AG09309 (cell line): ENCODE measurements around the gene GOLPH3L.

Source experiments
- DNase-seq: peaks from one replicate; pipeline ENCODE4 v3.0.0-alpha.2; 2010; ENCODE audit warnings: low read depth
- H3K4me3 ChIP-seq: 2 replicates; pipeline ENCODE4 v1.5.1; 2011; ENCODE audit warnings: mild to moderate bottlenecking, low read depth, low read length, moderate library complexity; ENCODE audit not compliant: control insufficient read depth
- TF ChIP-seq, protein P1 (sequence below): IDR thresholded peaks from 2 replicates; pipeline ENCODE4 v1.5.1; 2011; ENCODE audit warnings: mild to moderate bottlenecking, low read depth, low read length, inconsistent platforms; ENCODE audit not compliant: insufficient read depth, control insufficient read depth; ENCODE audit errors: missing control alignments

Gene GOLPH3L

DNA sequence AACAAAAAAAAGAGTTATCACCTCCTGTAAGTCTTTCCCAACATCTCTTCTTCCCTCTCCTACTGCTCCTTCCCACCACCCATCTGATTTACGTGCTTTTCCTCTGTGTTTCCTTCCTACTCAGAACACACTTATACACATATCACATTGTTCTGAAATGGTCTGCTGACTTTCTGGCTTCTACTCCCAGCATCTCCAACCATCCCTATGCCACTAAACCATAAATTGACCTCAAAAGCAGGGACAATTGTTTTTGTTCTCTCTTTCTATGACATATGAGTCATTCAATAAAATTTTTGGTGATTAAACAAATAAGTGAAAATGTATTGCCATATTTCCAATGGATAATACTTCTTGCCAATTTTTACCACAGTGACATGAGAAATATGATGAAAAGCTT, 8.2 kb downstream of the GOLPH3L start:
- DNase-seq, result no peak
- TF ChIP-seq, protein P1, sequence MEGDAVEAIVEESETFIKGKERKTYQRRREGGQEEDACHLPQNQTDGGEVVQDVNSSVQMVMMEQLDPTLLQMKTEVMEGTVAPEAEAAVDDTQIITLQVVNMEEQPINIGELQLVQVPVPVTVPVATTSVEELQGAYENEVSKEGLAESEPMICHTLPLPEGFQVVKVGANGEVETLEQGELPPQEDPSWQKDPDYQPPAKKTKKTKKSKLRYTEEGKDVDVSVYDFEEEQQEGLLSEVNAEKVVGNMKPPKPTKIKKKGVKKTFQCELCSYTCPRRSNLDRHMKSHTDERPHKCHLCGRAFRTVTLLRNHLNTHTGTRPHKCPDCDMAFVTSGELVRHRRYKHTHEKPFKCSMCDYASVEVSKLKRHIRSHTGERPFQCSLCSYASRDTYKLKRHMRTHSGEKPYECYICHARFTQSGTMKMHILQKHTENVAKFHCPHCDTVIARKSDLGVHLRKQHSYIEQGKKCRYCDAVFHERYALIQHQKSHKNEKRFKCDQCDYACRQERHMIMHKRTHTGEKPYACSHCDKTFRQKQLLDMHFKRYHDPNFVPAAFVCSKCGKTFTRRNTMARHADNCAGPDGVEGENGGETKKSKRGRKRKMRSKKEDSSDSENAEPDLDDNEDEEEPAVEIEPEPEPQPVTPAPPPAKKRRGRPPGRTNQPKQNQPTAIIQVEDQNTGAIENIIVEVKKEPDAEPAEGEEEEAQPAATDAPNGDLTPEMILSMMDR, result no peak

DNA sequence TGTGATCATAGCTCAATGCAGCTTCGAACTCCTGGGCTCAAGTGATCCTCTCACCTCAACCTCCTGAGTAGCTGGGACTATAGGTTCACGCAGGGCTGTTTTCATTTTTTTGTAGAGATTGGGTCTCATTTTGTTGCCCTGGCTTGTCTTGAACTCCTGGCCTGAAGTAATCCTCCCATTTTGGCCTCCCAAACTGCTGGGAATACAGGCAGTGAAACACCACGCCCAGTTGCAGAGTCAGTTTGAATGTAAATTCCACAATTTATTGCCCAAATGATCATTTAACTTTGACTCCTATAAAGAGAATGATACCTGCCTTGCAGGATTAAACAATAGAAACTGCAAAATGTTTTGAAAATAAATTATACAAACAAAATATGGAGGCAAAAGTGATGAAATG, 10.7 kb downstream of the GOLPH3L start:
- H3K4me3 ChIP-seq, result no peak overlapping the region
- no peak for DNase-seq
- TF ChIP-seq, protein P1, result no peak

More for the DNA sequence above, 8.2 kb downstream of the GOLPH3L start:
- no peak overlapping the region for H3K4me3 ChIP-seq

DNA sequence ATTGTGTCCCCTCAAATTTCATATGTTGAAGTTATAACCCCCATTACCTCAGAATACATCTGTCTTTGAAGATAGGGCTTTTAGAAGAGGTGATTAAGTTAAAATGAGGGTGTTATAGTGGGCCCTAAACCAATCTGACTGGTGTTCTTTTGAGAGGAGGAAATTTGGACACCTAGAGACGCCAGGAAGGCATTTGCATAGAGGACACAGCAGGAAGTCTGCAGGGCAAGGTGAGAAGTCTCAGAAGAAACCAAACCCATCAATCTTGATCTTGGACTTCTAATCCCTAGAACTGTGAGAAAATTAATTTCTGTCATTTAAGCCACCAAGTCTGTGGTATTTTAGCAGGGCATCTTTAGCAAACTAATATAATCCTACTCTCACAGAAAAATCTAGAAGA, 13.0 kb downstream of the GOLPH3L start:
- TF ChIP-seq, protein P1, result no peak
- no peak overlapping the region for H3K4me3 ChIP-seq
- DNase-seq, result no peak

DNA sequence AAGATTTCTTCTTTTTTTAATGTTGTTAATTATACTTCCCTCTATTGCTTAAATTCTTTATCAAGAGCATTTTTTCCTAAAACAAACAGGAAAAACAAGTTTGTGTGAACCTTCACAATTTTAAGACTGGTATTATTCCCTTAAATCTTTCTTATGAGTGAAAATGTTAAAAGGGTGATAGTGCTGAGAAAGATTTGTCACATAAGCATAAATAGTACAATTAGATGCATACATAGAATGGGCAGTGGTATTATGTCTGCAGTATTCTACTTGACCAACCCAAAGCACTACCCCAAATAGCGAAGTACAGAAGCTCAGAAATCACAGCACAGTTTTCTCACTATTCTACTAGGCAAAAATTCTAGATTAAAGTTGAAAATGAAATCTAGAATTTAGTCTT, 18.0 kb downstream of the GOLPH3L start:
- no peak for DNase-seq
- no peak overlapping the region for H3K4me3 ChIP-seq
- TF ChIP-seq, protein P1, result no peak

DNA sequence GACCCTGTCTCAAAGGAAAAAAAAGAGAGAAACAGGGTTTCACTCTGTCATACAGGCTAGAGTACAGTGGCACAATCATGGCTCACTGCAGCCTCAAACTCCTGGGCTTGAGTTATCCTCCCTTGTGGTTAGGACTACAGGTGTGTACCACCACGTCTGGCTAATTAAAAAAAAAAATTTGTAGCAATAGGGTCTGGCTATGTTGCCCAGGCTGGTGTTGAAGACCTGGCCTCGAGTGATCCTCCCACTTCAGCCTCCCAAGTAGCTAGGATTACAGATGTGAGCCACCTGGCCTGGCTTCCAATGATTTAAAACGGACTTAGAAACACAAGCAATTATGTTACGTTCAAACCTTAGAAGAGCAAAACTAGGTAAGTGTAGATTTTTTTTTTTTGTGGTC, 22.1 kb downstream of the GOLPH3L start:
- DNase-seq, result no peak
- H3K4me3 ChIP-seq, result no peak overlapping the region
- TF ChIP-seq, protein P1, result no peak

DNA sequence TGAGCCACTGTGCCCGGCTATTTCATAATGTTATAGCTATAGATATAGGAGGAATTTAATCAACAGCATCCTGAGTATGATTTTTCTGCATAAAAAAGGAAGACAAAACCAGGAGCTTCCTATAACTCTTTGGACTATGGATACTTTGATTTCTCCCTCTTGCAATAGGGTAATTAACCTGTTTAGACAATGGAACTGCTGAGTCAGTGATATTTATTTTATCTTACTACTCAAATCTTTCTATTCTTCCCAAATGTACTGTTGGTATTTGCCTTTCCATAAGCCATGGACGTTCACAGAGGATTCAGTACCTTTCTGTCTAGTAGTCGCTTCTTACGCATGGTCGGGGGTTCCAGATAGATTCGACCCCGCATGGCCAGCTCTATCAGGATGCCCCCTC, 33.6 kb downstream of the GOLPH3L start:
- DNase-seq, result no peak
- H3K4me3 ChIP-seq, result no peak overlapping the region
- TF ChIP-seq, protein P1, result no peak

DNA sequence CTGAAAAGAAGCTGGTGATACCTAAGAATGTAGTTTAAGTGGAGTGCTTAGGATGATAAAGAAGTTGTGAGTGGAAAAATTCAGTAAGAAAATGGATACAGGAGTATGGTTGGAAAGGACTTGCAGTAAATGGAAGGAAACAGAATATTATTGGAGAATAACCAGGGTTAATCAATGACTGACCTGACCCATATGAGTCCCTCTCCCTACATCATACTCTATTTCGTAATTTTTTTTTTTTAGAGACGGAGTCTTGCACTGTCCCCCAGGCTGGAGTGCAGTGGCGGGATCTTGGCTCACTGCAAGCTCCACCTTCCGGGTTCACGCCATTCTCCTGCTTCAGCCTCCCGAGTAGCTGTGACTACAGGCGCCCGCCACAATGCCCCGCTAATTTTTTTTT, 34.1 kb downstream of the GOLPH3L start:
- TF ChIP-seq, protein P1, result no peak
- no peak for DNase-seq
- no peak overlapping the region for H3K4me3 ChIP-seq
